Measurements from ENCODE around the gene YTHDF2.
"Not testable (repeated sequence)": the region's sequence is repeated elsewhere in the genome, so short reads cannot be mapped to it uniquely, and the experiment has no call there.

YTHDF2 gene

DNA sequence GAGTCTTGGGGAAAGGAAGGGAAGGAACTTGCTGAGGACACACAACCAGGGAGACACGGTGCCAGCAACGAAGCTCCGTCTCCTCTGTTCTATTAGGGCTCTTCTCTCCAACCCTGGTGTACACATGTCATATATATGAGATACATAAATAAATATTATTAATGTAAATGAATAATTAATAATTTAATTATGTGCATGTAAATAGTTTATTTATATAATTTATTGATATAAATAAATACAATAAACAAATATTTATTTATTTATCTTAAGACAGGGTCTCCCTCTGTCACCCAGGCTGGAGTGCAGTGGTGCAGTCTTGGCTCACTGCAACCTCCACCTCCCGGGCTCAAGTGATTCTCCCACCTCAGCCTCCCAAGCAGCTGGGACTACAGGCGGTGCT, 57.8 kb downstream of the YTHDF2 start:
- H3K36me3 ChIP-seq (ENCODE audit: control insufficient read depth in 2 of 2, insufficient read depth in 2 of 2, low read length in 2 of 2); H3K27ac ChIP-seq (ENCODE audit: low read depth in 2 of 2, low read length in 2 of 2); H3K4me3 ChIP-seq (ENCODE audit: low read length in 2 of 2); H3K27me3 ChIP-seq (ENCODE audit: control insufficient read depth in 2 of 2, insufficient read depth in 2 of 2, low read length in 2 of 2); H3K9ac ChIP-seq (ENCODE audit: low read depth in 1 of 2, low read length in 2 of 2); H3K9me3 ChIP-seq (ENCODE audit: control insufficient read depth in 2 of 2, low read length in 2 of 2); H3K4me1 ChIP-seq (ENCODE audit: control insufficient read depth in 2 of 2, insufficient read depth in 2 of 2, low read length in 2 of 2): not testable (repeated sequence)

DNA sequence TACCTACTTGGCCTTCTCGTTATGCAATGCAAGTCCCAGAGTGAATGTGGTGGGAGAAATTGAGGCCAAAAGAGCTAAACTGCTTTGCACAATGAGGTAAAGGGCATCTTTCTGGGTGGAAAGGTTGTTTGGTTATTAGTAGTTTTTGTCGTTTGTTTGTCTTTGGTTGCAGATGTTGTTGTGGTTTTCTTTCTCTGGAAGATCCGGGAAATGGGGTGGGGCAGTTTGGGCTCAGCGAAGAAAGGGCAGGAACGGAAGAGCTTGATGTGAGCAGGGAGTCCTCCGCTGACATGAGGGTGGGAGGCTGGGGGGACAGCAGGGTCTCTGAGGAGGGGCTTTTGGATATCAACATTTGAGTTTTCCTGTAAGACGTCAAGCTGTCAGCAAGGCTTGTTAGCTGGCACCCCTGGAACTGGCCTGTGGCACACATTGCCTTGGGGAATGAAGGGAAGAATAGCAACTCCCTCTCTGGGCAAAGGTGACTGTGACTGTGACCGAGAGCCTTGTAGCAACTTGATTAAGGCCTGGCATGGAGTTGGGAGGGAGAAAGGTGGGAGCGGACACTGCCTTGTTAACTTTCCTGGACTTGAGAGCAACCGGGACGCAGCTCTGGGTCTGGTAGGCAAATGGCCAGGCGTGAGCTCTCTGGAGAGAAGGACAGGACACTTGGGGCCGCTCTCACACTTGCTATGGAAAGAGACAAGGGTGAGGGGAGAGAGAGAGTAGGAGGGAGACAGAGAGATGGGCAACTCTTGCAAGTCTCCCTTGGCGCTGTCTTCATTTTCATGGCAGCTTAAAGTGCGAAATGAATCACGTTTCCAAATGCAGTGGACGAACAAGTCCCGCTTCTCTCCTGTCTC, 59.8 kb downstream of the YTHDF2 start:
- Histone ChIP-seq H3K27me3 (ENCODE audit: control insufficient read depth in 2 of 2, insufficient read depth in 2 of 2, low read length in 2 of 2) (no peaks in the 10 kb centered on the region), H3K4me3 (ENCODE audit: low read length in 2 of 2) (no peak overlapping the region), H3K9ac (ENCODE audit: low read depth in 1 of 2, low read length in 2 of 2) (no peak overlapping the region), H3K9me3 (ENCODE audit: control insufficient read depth in 2 of 2, low read length in 2 of 2) (no peaks in the 10 kb centered on the region), H3K36me3 (ENCODE audit: control insufficient read depth in 2 of 2, insufficient read depth in 2 of 2, low read length in 2 of 2) (no peaks in the 10 kb centered on the region), H3K27ac (ENCODE audit: low read depth in 2 of 2, low read length in 2 of 2) (no peak overlapping the region), H3K4me1 (ENCODE audit: control insufficient read depth in 2 of 2, insufficient read depth in 2 of 2, low read length in 2 of 2) (no peaks in the 10 kb centered on the region)

DNA sequence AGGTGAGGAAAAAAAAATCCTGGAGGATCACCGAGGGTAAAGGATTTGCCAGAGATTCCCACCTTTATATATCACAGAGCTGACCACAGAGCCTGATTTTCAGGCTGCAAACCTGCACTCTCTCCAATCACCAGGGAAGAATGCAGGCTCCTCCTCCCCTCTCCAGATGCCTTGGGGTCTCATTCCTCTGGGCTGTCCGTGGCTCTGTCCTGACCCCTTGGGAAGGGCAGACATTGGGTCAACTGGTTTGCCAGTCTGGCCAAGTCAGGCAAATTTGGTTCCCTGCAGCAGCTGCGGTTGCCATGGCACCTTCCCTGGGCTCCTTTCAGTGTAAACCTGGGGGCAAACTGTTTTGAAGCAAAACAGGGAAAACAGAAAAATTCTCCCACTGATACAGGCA, 63.6 kb downstream of the YTHDF2 start:
- no peak overlapping the region for H3K9ac ChIP-seq (ENCODE audit: low read depth in 1 of 2, low read length in 2 of 2)
- no peak overlapping the region for H3K4me3 ChIP-seq (ENCODE audit: low read length in 2 of 2)
- no peaks in the 10 kb centered on the region for H3K9me3 ChIP-seq (ENCODE audit: control insufficient read depth in 2 of 2, low read length in 2 of 2)
- no peaks in the 10 kb centered on the region for H3K36me3 ChIP-seq (ENCODE audit: control insufficient read depth in 2 of 2, insufficient read depth in 2 of 2, low read length in 2 of 2)
- H3K4me1 ChIP-seq (ENCODE audit: control insufficient read depth in 2 of 2, insufficient read depth in 2 of 2, low read length in 2 of 2), result no peaks in the 10 kb centered on the region
- H3K27me3 ChIP-seq (ENCODE audit: control insufficient read depth in 2 of 2, insufficient read depth in 2 of 2, low read length in 2 of 2), result no peaks in the 10 kb centered on the region
- H3K27ac ChIP-seq (ENCODE audit: low read depth in 2 of 2, low read length in 2 of 2), result no peak overlapping the region

DNA sequence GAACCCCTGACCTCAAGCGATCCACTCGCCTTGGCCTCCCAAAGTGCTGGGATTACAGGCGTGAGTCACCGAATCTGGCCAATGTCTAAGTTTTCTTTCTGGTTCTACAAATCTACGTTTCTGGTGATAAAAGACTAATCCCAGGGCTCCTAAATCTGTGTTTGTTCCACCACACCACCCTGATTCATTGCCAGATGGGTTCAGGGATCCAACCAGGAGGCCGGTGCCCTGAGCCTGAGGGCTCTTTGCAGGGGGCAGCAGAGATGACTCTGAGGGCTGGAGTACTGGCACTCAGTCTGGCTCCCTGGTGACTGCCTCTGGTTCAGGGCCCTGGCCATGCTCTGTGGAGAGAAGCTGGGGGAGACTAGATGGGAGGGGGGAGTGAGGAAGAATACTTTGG, 64.7 kb downstream of the YTHDF2 start:
- H3K27me3 ChIP-seq (ENCODE audit: control insufficient read depth in 2 of 2, insufficient read depth in 2 of 2, low read length in 2 of 2), result no peaks in the 10 kb centered on the region
- H3K4me3 ChIP-seq (ENCODE audit: low read length in 2 of 2), result no peak overlapping the region
- H3K36me3 ChIP-seq (ENCODE audit: control insufficient read depth in 2 of 2, insufficient read depth in 2 of 2, low read length in 2 of 2), result no peaks in the 10 kb centered on the region
- no peak overlapping the region for H3K27ac ChIP-seq (ENCODE audit: low read depth in 2 of 2, low read length in 2 of 2)
- no peaks in the 10 kb centered on the region for H3K9me3 ChIP-seq (ENCODE audit: control insufficient read depth in 2 of 2, low read length in 2 of 2)
- H3K4me1 ChIP-seq (ENCODE audit: control insufficient read depth in 2 of 2, insufficient read depth in 2 of 2, low read length in 2 of 2), result no peaks in the 10 kb centered on the region
- H3K9ac ChIP-seq (ENCODE audit: low read depth in 1 of 2, low read length in 2 of 2), result no peak overlapping the region

DNA sequence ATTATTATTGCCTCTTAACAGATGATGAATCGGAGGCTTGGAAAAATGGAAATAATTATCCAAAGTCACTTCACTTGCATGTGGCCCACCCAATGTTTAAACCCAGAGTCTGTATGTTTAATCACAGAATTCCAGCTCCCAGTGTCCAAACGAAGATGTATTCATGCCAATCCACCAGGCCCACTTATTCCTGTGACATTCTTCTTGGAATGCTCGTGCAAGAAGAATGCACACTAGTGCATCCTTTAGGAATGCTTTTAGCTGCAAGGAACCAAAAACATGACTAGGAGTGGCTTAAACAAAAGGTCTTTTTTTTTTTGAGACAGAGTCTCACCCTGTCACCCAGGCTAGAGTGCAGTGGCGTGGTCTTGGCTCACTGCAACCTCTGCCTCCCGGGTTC, 66.3 kb downstream of the YTHDF2 start:
- no peaks in the 10 kb centered on the region for H3K36me3 ChIP-seq (ENCODE audit: control insufficient read depth in 2 of 2, insufficient read depth in 2 of 2, low read length in 2 of 2)
- H3K27ac ChIP-seq (ENCODE audit: low read depth in 2 of 2, low read length in 2 of 2), result no peak overlapping the region
- no peak overlapping the region for H3K4me3 ChIP-seq (ENCODE audit: low read length in 2 of 2)
- H3K27me3 ChIP-seq (ENCODE audit: control insufficient read depth in 2 of 2, insufficient read depth in 2 of 2, low read length in 2 of 2), result no peaks in the 10 kb centered on the region
- no peaks in the 10 kb centered on the region for H3K4me1 ChIP-seq (ENCODE audit: control insufficient read depth in 2 of 2, insufficient read depth in 2 of 2, low read length in 2 of 2)
- no peak overlapping the region for H3K9ac ChIP-seq (ENCODE audit: low read depth in 1 of 2, low read length in 2 of 2)
- H3K9me3 ChIP-seq (ENCODE audit: control insufficient read depth in 2 of 2, low read length in 2 of 2), result no peaks in the 10 kb centered on the region

DNA sequence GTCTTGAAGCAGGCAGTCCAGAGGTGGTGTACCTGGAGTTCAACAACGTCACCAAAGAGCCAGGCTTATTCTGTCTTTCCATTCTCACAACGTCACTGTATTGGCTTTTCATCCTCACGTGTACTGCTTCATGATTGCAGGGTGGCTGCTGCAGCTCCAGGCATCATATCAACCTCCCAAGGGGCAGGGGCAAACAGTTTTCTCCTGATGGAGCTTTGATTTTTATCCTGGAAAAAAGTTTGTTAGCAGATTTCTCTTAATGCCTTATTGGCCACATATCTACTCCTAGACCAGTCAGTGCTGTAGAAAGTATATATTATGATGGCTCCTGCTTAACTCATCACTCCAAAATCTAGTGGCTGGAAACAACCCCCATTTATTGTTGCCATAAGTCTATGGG, 66.9 kb downstream of the YTHDF2 start:
- no peaks in the 10 kb centered on the region for H3K9me3 ChIP-seq (ENCODE audit: control insufficient read depth in 2 of 2, low read length in 2 of 2)
- H3K27ac ChIP-seq (ENCODE audit: low read depth in 2 of 2, low read length in 2 of 2), result no peak overlapping the region
- no peaks in the 10 kb centered on the region for H3K36me3 ChIP-seq (ENCODE audit: control insufficient read depth in 2 of 2, insufficient read depth in 2 of 2, low read length in 2 of 2)
- no peak overlapping the region for H3K9ac ChIP-seq (ENCODE audit: low read depth in 1 of 2, low read length in 2 of 2)
- no peaks in the 10 kb centered on the region for H3K27me3 ChIP-seq (ENCODE audit: control insufficient read depth in 2 of 2, insufficient read depth in 2 of 2, low read length in 2 of 2)
- no peaks in the 10 kb centered on the region for H3K4me1 ChIP-seq (ENCODE audit: control insufficient read depth in 2 of 2, insufficient read depth in 2 of 2, low read length in 2 of 2)
- no peak overlapping the region for H3K4me3 ChIP-seq (ENCODE audit: low read length in 2 of 2)

DNA sequence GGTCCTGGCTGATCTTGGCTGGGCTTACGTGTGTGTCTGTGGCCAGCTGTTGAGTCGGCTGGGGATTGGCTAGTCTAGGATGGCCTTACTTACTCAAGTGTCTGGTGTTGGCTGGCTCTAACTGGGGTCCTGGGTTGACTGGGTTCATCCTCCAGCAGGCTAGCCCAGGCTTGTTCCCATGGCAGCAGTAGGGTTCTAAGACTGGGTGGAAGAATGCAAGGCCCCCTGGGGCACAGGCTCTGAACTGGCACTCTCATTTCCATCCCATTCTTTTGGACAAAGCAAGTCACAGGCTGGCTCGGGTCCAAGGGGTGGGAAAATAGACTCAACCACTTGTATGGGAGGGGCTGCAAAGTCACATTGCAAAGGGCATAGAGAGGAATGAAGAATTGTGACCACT, 67.3 kb downstream of the YTHDF2 start:
- H3K4me3 ChIP-seq (ENCODE audit: low read length in 2 of 2), result no peak overlapping the region
- no peaks in the 10 kb centered on the region for H3K36me3 ChIP-seq (ENCODE audit: control insufficient read depth in 2 of 2, insufficient read depth in 2 of 2, low read length in 2 of 2)
- H3K4me1 ChIP-seq (ENCODE audit: control insufficient read depth in 2 of 2, insufficient read depth in 2 of 2, low read length in 2 of 2), result no peaks in the 10 kb centered on the region
- no peaks in the 10 kb centered on the region for H3K27me3 ChIP-seq (ENCODE audit: control insufficient read depth in 2 of 2, insufficient read depth in 2 of 2, low read length in 2 of 2)
- H3K9ac ChIP-seq (ENCODE audit: low read depth in 1 of 2, low read length in 2 of 2), result no peak overlapping the region
- no peaks in the 10 kb centered on the region for H3K9me3 ChIP-seq (ENCODE audit: control insufficient read depth in 2 of 2, low read length in 2 of 2)
- H3K27ac ChIP-seq (ENCODE audit: low read depth in 2 of 2, low read length in 2 of 2), result no peak overlapping the region

DNA sequence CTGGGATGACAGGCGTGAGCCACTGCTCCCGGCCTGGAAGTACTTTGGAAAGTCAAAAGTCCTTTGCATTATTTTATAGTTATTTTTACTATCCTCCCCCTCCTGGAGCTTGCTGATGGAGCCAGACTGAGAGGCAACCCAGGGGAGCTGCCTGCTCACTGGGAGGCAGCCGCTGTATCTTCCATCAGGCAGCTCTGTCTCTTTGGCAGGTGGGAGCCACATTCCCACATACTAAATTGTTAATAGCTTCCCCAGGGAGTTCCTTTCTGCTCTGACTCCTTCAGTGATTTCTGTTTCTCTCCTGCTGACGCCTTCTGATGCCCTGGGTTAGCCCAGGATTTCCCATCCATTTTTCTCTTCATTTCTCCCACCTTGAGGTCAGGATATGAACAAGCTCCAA, 70.3 kb downstream of the YTHDF2 start:
- Histone ChIP-seq H3K9me3 (ENCODE audit: control insufficient read depth in 2 of 2, low read length in 2 of 2) (no peaks in the 10 kb centered on the region), H3K36me3 (ENCODE audit: control insufficient read depth in 2 of 2, insufficient read depth in 2 of 2, low read length in 2 of 2) (no peaks in the 10 kb centered on the region), H3K9ac (ENCODE audit: low read depth in 1 of 2, low read length in 2 of 2) (no peak overlapping the region), H3K4me1 (ENCODE audit: control insufficient read depth in 2 of 2, insufficient read depth in 2 of 2, low read length in 2 of 2) (no peaks in the 10 kb centered on the region), H3K27ac (ENCODE audit: low read depth in 2 of 2, low read length in 2 of 2) (no peak overlapping the region), H3K27me3 (ENCODE audit: control insufficient read depth in 2 of 2, insufficient read depth in 2 of 2, low read length in 2 of 2) (peaks cover 11 to 18% of the 10 kb centered on the region in 2 donors), H3K4me3 (ENCODE audit: low read length in 2 of 2) (no peak overlapping the region)

DNA sequence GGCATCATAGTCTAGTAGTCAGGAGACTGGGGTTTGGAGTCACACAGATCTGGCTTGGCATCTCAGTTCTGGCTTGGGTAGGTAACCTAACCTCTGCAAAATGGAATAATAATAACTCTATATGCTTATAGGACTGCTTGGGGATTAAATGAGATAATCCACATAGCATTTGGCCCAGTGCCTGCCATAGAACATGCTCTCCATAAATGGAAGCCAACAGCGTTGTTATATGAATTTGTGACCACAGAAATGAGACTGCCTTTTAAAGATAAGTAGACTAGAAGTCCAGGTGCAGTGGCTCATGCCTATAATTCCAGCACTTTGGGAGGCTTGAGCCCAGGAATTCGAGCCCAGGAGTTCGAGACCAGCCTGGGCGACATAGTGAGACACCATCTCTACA, 71.2 kb downstream of the YTHDF2 start:
- peaks cover 18 to 22% of the 10 kb centered on the region in 2 donors for H3K27me3 ChIP-seq (ENCODE audit: control insufficient read depth in 2 of 2, insufficient read depth in 2 of 2, low read length in 2 of 2)
- H3K4me3 ChIP-seq (ENCODE audit: low read length in 2 of 2), result no peak overlapping the region
- H3K36me3 ChIP-seq (ENCODE audit: control insufficient read depth in 2 of 2, insufficient read depth in 2 of 2, low read length in 2 of 2), result no peaks in the 10 kb centered on the region
- no peak overlapping the region for H3K27ac ChIP-seq (ENCODE audit: low read depth in 2 of 2, low read length in 2 of 2)
- no peaks in the 10 kb centered on the region for H3K9me3 ChIP-seq (ENCODE audit: control insufficient read depth in 2 of 2, low read length in 2 of 2)
- peaks cover 0 to 3% of the 10 kb centered on the region in 2 donors for H3K4me1 ChIP-seq (ENCODE audit: control insufficient read depth in 2 of 2, insufficient read depth in 2 of 2, low read length in 2 of 2)
- H3K9ac ChIP-seq (ENCODE audit: low read depth in 1 of 2, low read length in 2 of 2), result no peak overlapping the region

DNA sequence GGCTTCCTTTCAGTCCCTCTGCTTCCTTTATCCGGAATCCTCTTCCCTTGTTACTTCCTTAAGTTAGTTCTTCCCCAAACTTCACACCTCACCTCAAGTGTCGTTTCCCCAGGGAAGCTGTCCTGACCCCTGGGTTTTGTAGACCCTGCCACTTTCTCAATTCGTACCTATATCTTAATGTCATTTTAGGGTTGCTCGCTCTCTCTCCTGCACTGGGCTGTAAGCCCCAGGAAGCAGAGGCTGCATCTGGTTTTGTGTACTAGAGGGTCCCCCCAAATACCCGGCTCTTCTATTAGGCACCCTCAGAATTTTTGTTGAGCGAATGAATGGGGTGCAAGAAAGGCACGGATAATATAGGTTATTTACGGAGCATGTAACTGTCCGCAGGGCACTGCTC, 74.6 kb downstream of the YTHDF2 start:
- no peak overlapping the region for H3K4me3 ChIP-seq (ENCODE audit: low read length in 2 of 2)
- H3K9ac ChIP-seq (ENCODE audit: low read depth in 1 of 2, low read length in 2 of 2), result no peak overlapping the region
- no peaks in the 10 kb centered on the region for H3K9me3 ChIP-seq (ENCODE audit: control insufficient read depth in 2 of 2, low read length in 2 of 2)
- H3K27ac ChIP-seq (ENCODE audit: low read depth in 2 of 2, low read length in 2 of 2), result no peak overlapping the region
- peaks cover 40 to 50% of the 10 kb centered on the region in 2 donors for H3K27me3 ChIP-seq (ENCODE audit: control insufficient read depth in 2 of 2, insufficient read depth in 2 of 2, low read length in 2 of 2)
- no peaks in the 10 kb centered on the region for H3K36me3 ChIP-seq (ENCODE audit: control insufficient read depth in 2 of 2, insufficient read depth in 2 of 2, low read length in 2 of 2)
- H3K4me1 ChIP-seq (ENCODE audit: control insufficient read depth in 2 of 2, insufficient read depth in 2 of 2, low read length in 2 of 2), result peaks cover 0 to 3% of the 10 kb centered on the region in 2 donors

Measured in mucosa of rectum (tissue), 2 donors.